Astrocyte (in vitro differentiated cells and primary cell): ENCODE data around the gene NCAPD3. TPM values are rescaled to one million over a fixed set of nuclear protein-coding genes. Genes with fewer than 3 reads are reported as not detected.

Experiments
- DNase-seq: peaks from one replicate; pipeline ENCODE4 v3.0.0-alpha.2; 2010; ENCODE audit warnings: low read depth
- FAIRE-seq: peaks from 2 replicates; lab custom pipeline; 2011; peaks lifted over from hg19 to GRCh38; lab: Jason Lieb, UNC
- H2AFZ ChIP-seq: 2 replicates; pipeline ENCODE4 v1.6.0; 2012; ENCODE audit warnings: low read depth, low read length, inconsistent platforms
- H3K27ac ChIP-seq: 2 replicates; pipeline ENCODE4 v1.5.1; 2011; ENCODE audit warnings: low read depth, low read length, inconsistent platforms
- H3K27me3 ChIP-seq: 2 replicates; pipeline ENCODE4 v1.6.0; 2011; ENCODE audit warnings: low read length, inconsistent platforms; ENCODE audit not compliant: insufficient read depth
- H3K36me3 ChIP-seq: 2 replicates; pipeline ENCODE4 v1.5.1; 2011; ENCODE audit warnings: low read length, inconsistent platforms; ENCODE audit not compliant: insufficient read depth
- H3K4me1 ChIP-seq: 2 replicates; pipeline ENCODE4 v1.5.1; 2011; ENCODE audit warnings: low read length, inconsistent platforms; ENCODE audit not compliant: insufficient read depth
- H3K4me2 ChIP-seq: 2 replicates; pipeline ENCODE4 v1.6.0; 2012; ENCODE audit warnings: low read length, inconsistent platforms
- H3K4me3 ChIP-seq: 2 replicates; pipeline ENCODE4 v1.5.1; 2011; ENCODE audit warnings: low read depth, mild to moderate bottlenecking, low read length, inconsistent platforms; ENCODE audit not compliant: insufficient read depth
- H3K79me2 ChIP-seq: 2 replicates; pipeline ENCODE4 v1.6.0; 2012; ENCODE audit warnings: mild to moderate bottlenecking, low read length, inconsistent platforms; ENCODE audit not compliant: insufficient read depth
- H3K9ac ChIP-seq: 2 replicates; pipeline ENCODE4 v1.6.0; 2012; ENCODE audit warnings: mild to moderate bottlenecking, low read length, inconsistent platforms
- H3K9me3 ChIP-seq: 2 replicates; pipeline ENCODE4 v1.5.1; 2012; ENCODE audit warnings: low read depth, mild to moderate bottlenecking, low read length, inconsistent platforms; ENCODE audit not compliant: insufficient read depth
- H4K20me1 ChIP-seq: 2 replicates; pipeline ENCODE4 v1.6.0; 2012; ENCODE audit warnings: low read length, inconsistent platforms; ENCODE audit not compliant: insufficient read depth
- H3K27ac Mint-ChIP-seq: one replicate; pipeline ENCODE4 v1.8.0; 2021; ENCODE audit warnings: mild to moderate bottlenecking, mixed read lengths; ENCODE audit not compliant: unreplicated experiment
- H3K27me3 Mint-ChIP-seq: one replicate; pipeline ENCODE4 v1.8.0; 2021; ENCODE audit warnings: low read depth, mixed read lengths; ENCODE audit not compliant: unreplicated experiment
- H3K36me3 Mint-ChIP-seq: one replicate; pipeline ENCODE4 v1.8.0; 2021; ENCODE audit warnings: low read depth, mixed read lengths; ENCODE audit not compliant: unreplicated experiment
- H3K4me1 Mint-ChIP-seq: one replicate; pipeline ENCODE4 v1.8.0; 2021; ENCODE audit warnings: low read depth, mixed read lengths; ENCODE audit not compliant: unreplicated experiment
- H3K4me3 Mint-ChIP-seq: one replicate; pipeline ENCODE4 v1.8.0; 2021; ENCODE audit warnings: mild to moderate bottlenecking, moderate library complexity, mixed read lengths; ENCODE audit not compliant: unreplicated experiment
- H3K9me3 Mint-ChIP-seq: one replicate; pipeline ENCODE4 v1.8.0; 2021; ENCODE audit warnings: mild to moderate bottlenecking, mixed read lengths; ENCODE audit not compliant: unreplicated experiment
- CTCF ChIP-seq: IDR thresholded peaks from 2 replicates; pipeline ENCODE4 v1.5.1; 2011; ENCODE audit warnings: low read depth, mild to moderate bottlenecking, inconsistent platforms, low read length, moderate library complexity; ENCODE audit not compliant: insufficient read depth
- EZH2 ChIP-seq: IDR thresholded peaks from 2 replicates; pipeline ENCODE4 v1.6.1; 2012; ENCODE audit warnings: mild to moderate bottlenecking, low read length, inconsistent platforms; ENCODE audit not compliant: insufficient read depth
- total RNA-seq: library from RNA; stranded (reverse); gene quantifications from 2 replicates; pipeline ENCODE4 v1.2.1, GENCODE V29; 2021

NCAPD3 gene
- total RNA-seq, 1 donor from 2014 or later = 18.5 TPM

GRCh38 chr11:134134167-134134566, 89.6 kb downstream of the NCAPD3 start:
- Histone ChIP-seq H2AFZ (no peak overlapping the region), H3K4me2 (no peak overlapping the region), H3K36me3 (no peaks in the 10 kb centered on the region), H4K20me1 (peaks cover 14% of the 10 kb centered on the region), H3K79me2 (peaks cover 12% of the 10 kb centered on the region), H3K4me3 (no peak overlapping the region), H3K27ac (no peak overlapping the region), H3K4me1 (no peaks in the 10 kb centered on the region), H3K9ac (no peak overlapping the region), H3K27me3 (no peaks in the 10 kb centered on the region), H3K9me3 (no peaks in the 10 kb centered on the region)
- H3K9me3 Mint-ChIP-seq = peaks cover 2% of the 10 kb centered on the region
- no peak overlapping the region for H3K4me3 Mint-ChIP-seq
- DNase-seq (no peak), FAIRE-seq (no peak)
- no peaks in the 10 kb centered on the region for H3K36me3 Mint-ChIP-seq
- no peak overlapping the region for H3K27ac Mint-ChIP-seq
- peaks cover 13% of the 10 kb centered on the region for H3K4me1 Mint-ChIP-seq
- no peaks in the 10 kb centered on the region for H3K27me3 Mint-ChIP-seq
- no peak for TF ChIP-seq CTCF
- TF ChIP-seq EZH2 = no peak

GRCh38 chr11:134132808-134133207, 91.0 kb downstream of the NCAPD3 start:
- no peak overlapping the region for H3K4me3 ChIP-seq
- no peaks in the 10 kb centered on the region for H3K27me3 Mint-ChIP-seq
- no peaks in the 10 kb centered on the region for H3K36me3 Mint-ChIP-seq
- no peak overlapping the region for H3K4me2 ChIP-seq
- no peak overlapping the region for H3K27ac ChIP-seq
- no peaks in the 10 kb centered on the region for H3K27me3 ChIP-seq
- H3K9me3 Mint-ChIP-seq = peaks cover 2% of the 10 kb centered on the region
- no peak overlapping the region for H3K4me3 Mint-ChIP-seq
- no peak for FAIRE-seq
- no peaks in the 10 kb centered on the region for H3K36me3 ChIP-seq
- no peaks in the 10 kb centered on the region for H3K9me3 ChIP-seq
- peak overlapping the region; percentile 56 for H3K27ac Mint-ChIP-seq
- DNase-seq = no peak
- H3K9ac ChIP-seq = no peak overlapping the region
- TF ChIP-seq CTCF = no peak
- TF ChIP-seq EZH2 = no peak
- H2AFZ ChIP-seq = no peak overlapping the region
- H4K20me1 ChIP-seq = peaks cover 4% of the 10 kb centered on the region
- H3K4me1 ChIP-seq = no peaks in the 10 kb centered on the region
- peaks cover 19% of the 10 kb centered on the region for H3K79me2 ChIP-seq
- H3K4me1 Mint-ChIP-seq = peaks cover 13% of the 10 kb centered on the region

- no peaks in the 10 kb centered on the region for H3K27me3 Mint-ChIP-seq
- Histone ChIP-seq H3K27ac (no peak overlapping the region), H2AFZ (no peak overlapping the region), H4K20me1 (peaks cover 8% of the 10 kb centered on the region), H3K4me2 (no peak overlapping the region), H3K9ac (no peak overlapping the region), H3K4me1 (peaks cover 3% of the 10 kb centered on the region), H3K4me3 (no peak overlapping the region), H3K27me3 (no peaks in the 10 kb centered on the region), H3K36me3 (no peaks in the 10 kb centered on the region), H3K9me3 (no peaks in the 10 kb centered on the region), H3K79me2 (peaks cover 13% of the 10 kb centered on the region)
- no peaks in the 10 kb centered on the region for H3K36me3 Mint-ChIP-seq
- H3K9me3 Mint-ChIP-seq = peaks cover 2% of the 10 kb centered on the region
- FAIRE-seq = peak; percentile 39
- H3K4me1 Mint-ChIP-seq = peaks cover 19% of the 10 kb centered on the region
- DNase-seq = no peak
- TF ChIP-seq EZH2 = no peak
- no peak overlapping the region for H3K4me3 Mint-ChIP-seq
- no peak overlapping the region for H3K27ac Mint-ChIP-seq
Observed at GRCh38 chr11:134131628-134132244, 92.0 kb downstream of the NCAPD3 start.
